Measurements from ENCODE around the gene MFSD12.

GRCh38 chr19:3494559-3494958 is 62.8 kb downstream of the MFSD12 start:
- no peak for TF ChIP-seq POLR2A (IDR thresholded peaks at IDR 0.05)
- TF ChIP-seq, protein P1, sequence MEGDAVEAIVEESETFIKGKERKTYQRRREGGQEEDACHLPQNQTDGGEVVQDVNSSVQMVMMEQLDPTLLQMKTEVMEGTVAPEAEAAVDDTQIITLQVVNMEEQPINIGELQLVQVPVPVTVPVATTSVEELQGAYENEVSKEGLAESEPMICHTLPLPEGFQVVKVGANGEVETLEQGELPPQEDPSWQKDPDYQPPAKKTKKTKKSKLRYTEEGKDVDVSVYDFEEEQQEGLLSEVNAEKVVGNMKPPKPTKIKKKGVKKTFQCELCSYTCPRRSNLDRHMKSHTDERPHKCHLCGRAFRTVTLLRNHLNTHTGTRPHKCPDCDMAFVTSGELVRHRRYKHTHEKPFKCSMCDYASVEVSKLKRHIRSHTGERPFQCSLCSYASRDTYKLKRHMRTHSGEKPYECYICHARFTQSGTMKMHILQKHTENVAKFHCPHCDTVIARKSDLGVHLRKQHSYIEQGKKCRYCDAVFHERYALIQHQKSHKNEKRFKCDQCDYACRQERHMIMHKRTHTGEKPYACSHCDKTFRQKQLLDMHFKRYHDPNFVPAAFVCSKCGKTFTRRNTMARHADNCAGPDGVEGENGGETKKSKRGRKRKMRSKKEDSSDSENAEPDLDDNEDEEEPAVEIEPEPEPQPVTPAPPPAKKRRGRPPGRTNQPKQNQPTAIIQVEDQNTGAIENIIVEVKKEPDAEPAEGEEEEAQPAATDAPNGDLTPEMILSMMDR (IDR thresholded peaks at IDR 0.05), result no peak

Measured in thyroid gland (tissue), 4 donors.